Vagina (tissue), 2 donors: ENCODE results near the gene RELCH.

ENCODE experiments used
- POLR2A ChIP-seq, 2 donors: fragments of 450-650 bp; IDR thresholded peaks; one replicate each; pipeline ENCODE4 v1.6.1; 2017; ENCODE audit warnings: antibody characterized with exemption in 2 of 2, mild to moderate bottlenecking in 2 of 2, moderate library complexity in 2 of 2
- POLR2AphosphoS5 ChIP-seq, 2 donors: sonication (generic); formaldehyde crosslinking; IDR thresholded peaks; one replicate each; pipeline ENCODE4 v1.9.0; 2017; ENCODE audit warnings: antibody characterized with exemption in 2 of 2, mild to moderate bottlenecking in 2 of 2, low read depth in 1 of 2; ENCODE audit not compliant: insufficient read depth in 1 of 2
- TF ChIP-seq, protein P1 (sequence below), 3 experiments: fragments of 450-650 bp in 2 of 3; fragments of 200-600 bp in 1 of 3; sonication (generic) in 1 of 3; IDR thresholded peaks; one replicate each; pipeline ENCODE4 v1.5.1; 2017 to 2019; ENCODE audit warnings: antibody characterized with exemption in 3 of 3, mild to moderate bottlenecking in 2 of 3, moderate library complexity in 2 of 3

DNA sequence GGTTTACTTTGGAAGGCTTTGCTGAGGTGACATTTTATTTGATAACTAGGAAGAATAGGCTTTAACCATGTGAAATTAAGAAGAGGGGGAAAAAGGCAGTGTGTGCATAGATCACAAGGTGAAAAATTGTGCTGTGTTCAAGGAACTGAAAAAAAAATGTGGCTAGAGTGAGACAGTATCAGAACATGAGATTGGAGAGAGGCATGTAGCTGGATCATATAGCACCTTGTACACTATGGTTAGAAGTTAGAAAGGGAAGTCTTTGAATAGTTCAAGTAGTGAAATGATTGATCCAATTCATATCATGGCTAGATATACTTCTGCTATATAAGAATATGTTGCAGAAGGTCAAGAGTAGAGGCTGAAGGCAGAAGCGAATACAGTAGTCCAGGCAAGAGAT lies 125.8 kb downstream of the RELCH start:
- TF ChIP-seq, protein P1, sequence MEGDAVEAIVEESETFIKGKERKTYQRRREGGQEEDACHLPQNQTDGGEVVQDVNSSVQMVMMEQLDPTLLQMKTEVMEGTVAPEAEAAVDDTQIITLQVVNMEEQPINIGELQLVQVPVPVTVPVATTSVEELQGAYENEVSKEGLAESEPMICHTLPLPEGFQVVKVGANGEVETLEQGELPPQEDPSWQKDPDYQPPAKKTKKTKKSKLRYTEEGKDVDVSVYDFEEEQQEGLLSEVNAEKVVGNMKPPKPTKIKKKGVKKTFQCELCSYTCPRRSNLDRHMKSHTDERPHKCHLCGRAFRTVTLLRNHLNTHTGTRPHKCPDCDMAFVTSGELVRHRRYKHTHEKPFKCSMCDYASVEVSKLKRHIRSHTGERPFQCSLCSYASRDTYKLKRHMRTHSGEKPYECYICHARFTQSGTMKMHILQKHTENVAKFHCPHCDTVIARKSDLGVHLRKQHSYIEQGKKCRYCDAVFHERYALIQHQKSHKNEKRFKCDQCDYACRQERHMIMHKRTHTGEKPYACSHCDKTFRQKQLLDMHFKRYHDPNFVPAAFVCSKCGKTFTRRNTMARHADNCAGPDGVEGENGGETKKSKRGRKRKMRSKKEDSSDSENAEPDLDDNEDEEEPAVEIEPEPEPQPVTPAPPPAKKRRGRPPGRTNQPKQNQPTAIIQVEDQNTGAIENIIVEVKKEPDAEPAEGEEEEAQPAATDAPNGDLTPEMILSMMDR (IDR thresholded peaks at IDR 0.05) = no peak
- TF ChIP-seq POLR2A (IDR thresholded peaks at IDR 0.05) = no peak
- no peak for TF ChIP-seq POLR2AphosphoS5 (IDR thresholded peaks at IDR 0.05; ENCODE audit: insufficient read depth in 1 of 2, low read depth in 1 of 2)
